ENCODE data around the gene BMPER. TPM values are rescaled to one million over a fixed set of nuclear protein-coding genes. Genes with fewer than 3 reads are reported as not detected.

The BMPER gene
- total RNA-seq, 4 donors from 2014 or later = 0.25 to 2.3 (median 0.96) TPM

- H3K36me3 ChIP-seq = no peaks in the 10 kb centered on the region
- DNase-seq = no peak
- TF ChIP-seq CTCF (IDR thresholded peaks at IDR 0.05) (no peak), POLR2A (IDR thresholded peaks at IDR 0.05) (no peak)
- WGBS, 2 donors = 63 to 73% methylated on average over 1 of the region's 1 CpG
- no peaks in the 10 kb centered on the region for H3K4me1 ChIP-seq
- H3K9me3 ChIP-seq = no peaks in the 10 kb centered on the region
- H3K27me3 ChIP-seq = no peaks in the 10 kb centered on the region
- no peak overlapping the region for H3K27ac ChIP-seq
- intact Hi-C loops (cut with DNase I) = no loop called here
- H3K4me3 ChIP-seq (replicated peaks in 1 of 3) = no peak overlapping the region
Observed at GRCh38 chr7:34184466-34184865, 279.1 kb downstream of the BMPER start.

GRCh38 chr7:34187798-34188307 lies 282.5 kb downstream of the BMPER start:
- no peaks in the 10 kb centered on the region for H3K4me1 ChIP-seq
- no peak for DNase-seq
- no peaks in the 10 kb centered on the region for H3K27me3 ChIP-seq
- H3K9me3 ChIP-seq = no peaks in the 10 kb centered on the region
- no peak overlapping the region for H3K4me3 ChIP-seq (replicated peaks in 1 of 3)
- no peaks in the 10 kb centered on the region for H3K36me3 ChIP-seq
- TF ChIP-seq CTCF (IDR thresholded peaks at IDR 0.05) (no peak), POLR2A (IDR thresholded peaks at IDR 0.05) (no peak)
- no peak overlapping the region for H3K27ac ChIP-seq
- 84 to 93% methylated on average over 2 of the region's 2 CpGs for WGBS, 2 donors
- intact Hi-C loops (cut with DNase I) = no loop called here

DNA sequence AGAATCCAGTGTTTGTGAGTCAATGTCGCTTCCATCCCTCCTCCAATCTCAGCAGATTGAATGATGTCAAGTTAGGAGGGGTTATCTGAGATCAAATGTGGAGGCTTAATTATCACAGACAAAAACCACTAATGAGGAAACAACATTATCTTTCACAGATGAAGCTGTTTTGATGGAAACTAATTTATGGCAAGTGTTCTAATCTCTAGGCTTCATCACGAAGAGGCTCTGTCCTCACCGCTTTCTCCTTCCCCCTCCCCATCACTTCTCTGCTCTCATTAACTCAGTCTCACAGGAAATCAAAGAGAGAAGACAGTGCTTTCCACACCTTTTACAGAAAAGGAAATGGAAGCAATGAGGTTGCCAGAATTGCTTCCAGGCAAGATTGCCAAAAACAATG lies 283.7 kb downstream of the BMPER start:
- Histone ChIP-seq H3K4me1 (no peaks in the 10 kb centered on the region), H3K4me3 (replicated peaks in 1 of 3) (no peak overlapping the region), H3K27ac (no peak overlapping the region), H3K9me3 (no peaks in the 10 kb centered on the region), H3K27me3 (no peaks in the 10 kb centered on the region), H3K36me3 (no peaks in the 10 kb centered on the region)
- TF ChIP-seq POLR2A (IDR thresholded peaks at IDR 0.05) (no peak), CTCF (IDR thresholded peaks at IDR 0.05) (no peak)
- intact Hi-C loops (cut with DNase I) = no loop called here
- DNase-seq = no peak
- 74 to 86% methylated on average over 3 of the region's 3 CpGs for WGBS, 2 donors

DNA sequence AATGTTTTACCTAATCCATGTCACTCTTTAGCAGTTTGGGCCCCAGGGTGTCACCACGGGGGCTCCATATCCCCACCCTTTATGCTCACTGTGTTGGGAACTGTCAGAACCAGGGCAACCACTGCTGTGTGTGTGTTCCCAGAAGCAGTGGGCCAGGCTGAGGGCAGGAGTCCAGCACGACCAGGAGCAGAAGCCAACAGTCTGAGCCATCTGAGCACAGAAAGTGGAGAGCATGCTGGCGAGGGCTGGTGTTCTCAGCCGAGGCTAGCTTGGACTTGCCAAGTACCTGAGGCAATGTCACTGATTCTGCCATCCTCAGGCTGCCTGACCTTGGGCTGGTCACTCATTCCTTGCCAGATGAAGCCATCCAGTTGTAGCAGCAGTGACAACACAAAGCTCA lies 285.0 kb downstream of the BMPER start:
- H3K27ac ChIP-seq = no peak overlapping the region
- no peak overlapping the region for H3K4me3 ChIP-seq (replicated peaks in 1 of 3)
- intact Hi-C loops (cut with DNase I) = no loop called here
- H3K9me3 ChIP-seq = no peaks in the 10 kb centered on the region
- no peaks in the 10 kb centered on the region for H3K27me3 ChIP-seq
- TF ChIP-seq POLR2A (IDR thresholded peaks at IDR 0.05) = no peak
- no peak for TF ChIP-seq CTCF (IDR thresholded peaks at IDR 0.05)
- H3K36me3 ChIP-seq = no peaks in the 10 kb centered on the region
- no peak for DNase-seq
- 61 to 72% methylated on average over 3 of the region's 4 CpGs for WGBS, 2 donors
- H3K4me1 ChIP-seq = no peaks in the 10 kb centered on the region

- H3K27me3 ChIP-seq = no peaks in the 10 kb centered on the region
- WGBS, 2 donors = 70 to 77% methylated on average over 8 of the region's 8 CpGs
- intact Hi-C loops (cut with DNase I) = no loop called here
Observed at GRCh38 chr7:34191162-34191561, 285.8 kb downstream of the BMPER start.

More at GRCh38 chr7:34191162-34191561, 285.8 kb downstream of the BMPER start:
- H3K4me3 ChIP-seq (replicated peaks in 1 of 3) = no peak overlapping the region
- H3K9me3 ChIP-seq = no peaks in the 10 kb centered on the region
- no peak for DNase-seq
- no peak for TF ChIP-seq POLR2A (IDR thresholded peaks at IDR 0.05)
- TF ChIP-seq CTCF (IDR thresholded peaks at IDR 0.05) = no peak
- no peaks in the 10 kb centered on the region for H3K4me1 ChIP-seq
- no peak overlapping the region for H3K27ac ChIP-seq
- H3K36me3 ChIP-seq = no peaks in the 10 kb centered on the region

Measured in thyroid gland (tissue), 4 donors.